Sigmoid colon (tissue), 4 donors: ENCODE results near the gene SULT1E1.

Source experiments
- CTCF ChIP-seq, 4 experiments: fragments of 450-650 bp in 3 of 4; fragments of 200-600 bp in 1 of 4; IDR thresholded peaks; one replicate each; pipeline ENCODE4 v1.5.1; 2016 to 2019; ENCODE audit warnings: antibody characterized with exemption in 4 of 4, mild to moderate bottlenecking in 3 of 4, moderate library complexity in 2 of 4
- EP300 ChIP-seq, 4 donors: sonication (generic); formaldehyde crosslinking; IDR thresholded peaks; one replicate each; pipeline ENCODE4 v1.6.1; 2017; ENCODE audit warnings: antibody characterized with exemption in 4 of 4
- POLR2A ChIP-seq, 2 donors: fragments of 450-650 bp; IDR thresholded peaks; one replicate each; pipeline ENCODE4 v1.6.1; 2016; ENCODE audit warnings: antibody characterized with exemption in 2 of 2, mild to moderate bottlenecking in 2 of 2, moderate library complexity in 2 of 2
- POLR2AphosphoS5 ChIP-seq, 4 donors: sonication (generic); formaldehyde crosslinking; IDR thresholded peaks; one replicate each; pipeline ENCODE4 v1.6.1; 2017; ENCODE audit warnings: antibody characterized with exemption in 4 of 4

GRCh38 chr4:69882150-69882549 lies 22.2 kb upstream of the SULT1E1 start:
- no peak for TF ChIP-seq CTCF (IDR thresholded peaks at IDR 0.05)
- TF ChIP-seq EP300 (IDR thresholded peaks at IDR 0.05), result no peak
- TF ChIP-seq POLR2A (IDR thresholded peaks at IDR 0.05), result no peak
- TF ChIP-seq POLR2AphosphoS5 (IDR thresholded peaks at IDR 0.05), result no peak
